K562 treated with DMSO at 1 percent for 48 hours (cell line): ENCODE data around the gene SAMSN1. TPM values are rescaled to one million over a fixed set of nuclear protein-coding genes. Genes with fewer than 3 reads are reported as not detected.

Experiments used
- total RNA-seq: library from RNA; unstranded; fragments of 300-600 nt; gene quantifications from 2 replicates; pipeline ENCODE4 v1.2.3, GENCODE V29; 2022; ENCODE audit warnings: low replicate concordance; ENCODE audit errors: extremely low read depth

SAMSN1 gene
- not detected in 2 replicates for total RNA-seq

GRCh38 chr21:14545906-14546480 is at the start of gene SAMSN1:
TSS of gene SAMSN1 (minus strand) at chr21:14546315. CDS start at chr21:14546261, 54 bp downstream.

Other genes starting within 250 kb of the SAMSN1 start
- gene HSPA13, start 163.2 kb downstream of the SAMSN1 start, total RNA-seq = not detected in 2 replicates